HG03457 (cell line): Measurements from ENCODE around the gene VSIG10L2.
A peak's percentile ranks its signal among the peaks of the same experiment; 100 is the strongest.
"Not testable (repeated sequence)": the region's sequence is repeated elsewhere in the genome, so short reads cannot be mapped to it uniquely, and the experiment has no call there.

Experiments used
- ATAC-seq: cut with Tn5 transposase; IDR thresholded peaks from one replicate; pipeline ENCODE4 v1.9.1; 2021; ENCODE audit warnings: moderate number of reproducible peaks; ENCODE audit not compliant: unreplicated experiment

The VSIG10L2 gene

DNA sequence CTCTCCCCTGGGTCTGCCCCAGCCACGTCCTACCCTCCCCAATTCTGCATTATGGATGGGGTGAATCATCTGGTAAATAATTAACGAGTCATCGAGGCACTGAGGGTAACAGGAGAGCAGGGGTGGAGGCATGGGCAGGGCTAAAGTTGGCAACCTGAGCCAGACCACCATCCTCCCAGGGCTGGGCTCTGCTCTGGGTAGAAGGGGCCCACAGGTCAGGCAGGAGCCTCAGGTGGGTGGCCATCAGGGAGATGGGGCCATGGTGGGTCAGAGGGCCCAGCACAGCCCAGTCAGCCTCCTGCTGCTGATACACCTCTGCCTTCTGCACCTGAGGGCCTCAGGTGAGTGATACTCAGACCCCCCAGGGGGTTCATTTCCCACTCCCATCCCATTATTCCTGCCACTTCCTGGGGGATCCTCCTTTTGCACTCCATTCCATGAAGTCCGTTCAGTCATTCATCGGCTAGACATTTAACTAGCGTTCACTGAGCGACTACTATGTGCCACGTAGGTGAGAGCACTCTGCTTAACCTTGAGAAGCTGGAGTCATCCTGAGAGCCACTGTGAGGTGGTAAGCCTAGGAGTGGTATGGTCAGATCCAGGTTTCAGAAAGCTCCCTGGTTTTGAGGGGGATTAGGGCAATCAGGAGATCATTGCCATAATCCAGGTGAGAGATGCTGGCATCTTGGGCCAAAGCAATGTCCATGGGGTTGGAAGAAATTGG, at the start of gene VSIG10L2:
Gene VSIG10L2 (plus strand): TSS at position 248 of the 724 bp plus-strand sequence. CDS start 12 bp downstream, at position 260.
- no peak for ATAC-seq

DNA sequence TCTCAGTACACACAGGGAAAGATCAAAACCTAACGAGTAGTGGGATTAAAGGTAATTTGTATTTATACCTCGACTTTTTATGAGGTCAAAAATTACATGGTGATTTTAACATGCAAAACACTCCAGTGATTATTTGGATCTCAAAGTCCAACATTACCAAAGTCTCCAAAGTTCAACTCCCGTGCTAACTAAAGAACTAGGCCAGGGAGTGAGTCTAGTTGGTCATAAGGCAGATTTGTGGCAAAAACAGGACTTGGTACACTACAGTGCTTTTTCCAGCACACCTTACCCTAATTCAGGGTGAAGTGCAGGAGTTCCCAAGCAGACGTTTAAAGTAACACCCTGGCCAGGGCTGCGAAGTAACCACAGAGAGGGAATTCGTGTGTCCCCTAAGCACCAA, 44.0 kb upstream of the VSIG10L2 start:
- no peak for ATAC-seq

DNA sequence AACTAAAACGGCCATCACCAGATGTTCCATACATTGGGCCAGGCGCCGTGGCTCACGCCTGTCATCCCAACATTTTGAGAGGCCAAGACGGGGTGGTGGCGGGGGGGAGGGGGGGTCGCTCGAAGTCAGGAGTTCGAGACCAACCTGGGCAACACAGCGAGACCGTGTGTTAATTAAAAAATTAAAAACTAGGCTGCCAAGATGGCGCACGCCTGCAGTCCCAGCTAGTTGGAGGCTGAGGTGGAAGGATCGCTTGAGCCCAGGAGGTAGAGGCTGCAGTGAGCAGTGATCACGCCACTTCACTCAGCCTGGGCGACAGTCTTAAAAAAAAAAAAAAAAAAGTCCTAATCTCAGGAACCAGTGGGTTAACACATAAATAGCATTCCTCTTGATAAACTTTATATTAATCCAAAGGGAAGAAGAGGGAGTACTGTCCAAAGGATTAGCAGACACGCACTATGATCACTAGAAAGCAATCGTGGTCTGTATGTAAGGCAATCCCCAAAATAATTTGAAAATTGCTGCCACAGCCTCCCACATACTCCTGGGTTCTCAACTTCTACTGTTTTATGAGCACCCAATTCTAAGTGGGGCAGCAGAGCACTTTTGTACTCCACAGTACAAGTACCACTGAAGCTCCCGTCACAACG, 43.4 kb upstream of the VSIG10L2 start:
- no peak for ATAC-seq

DNA sequence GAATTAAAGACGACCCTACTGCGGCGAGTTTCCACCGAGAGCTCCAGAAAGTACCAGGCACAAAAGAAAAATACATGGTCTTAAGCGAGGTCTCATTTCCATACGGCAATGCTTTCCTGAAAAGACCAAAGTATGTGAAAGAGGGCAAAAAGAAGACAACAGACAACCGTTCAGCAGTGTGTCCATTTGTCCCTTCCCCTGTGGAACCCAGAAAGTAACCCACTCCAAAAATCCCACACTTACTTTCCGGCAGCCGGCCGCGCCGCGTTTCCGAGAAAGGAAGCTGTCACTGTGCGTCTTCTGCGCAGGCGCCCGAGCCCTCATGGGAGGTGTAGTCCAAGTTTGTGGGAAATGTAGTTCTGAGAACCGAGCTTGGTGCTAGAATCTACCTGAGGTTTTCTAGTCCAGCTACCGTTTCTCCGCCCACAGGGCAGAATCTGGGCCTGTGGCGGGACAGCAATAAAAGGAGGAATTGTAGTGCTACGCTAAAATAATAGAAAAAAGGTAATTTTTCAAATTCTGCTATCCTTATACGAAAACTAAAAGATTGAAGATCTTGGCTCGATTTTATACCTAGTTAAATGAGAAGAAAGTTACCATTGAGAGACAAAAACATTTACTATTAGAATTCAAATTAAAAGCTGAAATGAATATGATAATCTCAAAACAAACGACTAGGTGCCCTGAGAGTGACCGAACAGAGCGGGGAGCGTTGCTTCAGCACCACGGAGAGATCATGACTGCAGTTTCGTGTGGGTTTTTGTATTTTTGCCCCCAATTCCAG, 42.7 kb upstream of the VSIG10L2 start, which contains the start of gene PUS3:
Gene PUS3 (minus strand): TSS at position 280 of the 784 bp plus-strand sequence. CDS start 6,922 bp downstream, outside the sequence.
- peak; percentile 89 for ATAC-seq

DNA sequence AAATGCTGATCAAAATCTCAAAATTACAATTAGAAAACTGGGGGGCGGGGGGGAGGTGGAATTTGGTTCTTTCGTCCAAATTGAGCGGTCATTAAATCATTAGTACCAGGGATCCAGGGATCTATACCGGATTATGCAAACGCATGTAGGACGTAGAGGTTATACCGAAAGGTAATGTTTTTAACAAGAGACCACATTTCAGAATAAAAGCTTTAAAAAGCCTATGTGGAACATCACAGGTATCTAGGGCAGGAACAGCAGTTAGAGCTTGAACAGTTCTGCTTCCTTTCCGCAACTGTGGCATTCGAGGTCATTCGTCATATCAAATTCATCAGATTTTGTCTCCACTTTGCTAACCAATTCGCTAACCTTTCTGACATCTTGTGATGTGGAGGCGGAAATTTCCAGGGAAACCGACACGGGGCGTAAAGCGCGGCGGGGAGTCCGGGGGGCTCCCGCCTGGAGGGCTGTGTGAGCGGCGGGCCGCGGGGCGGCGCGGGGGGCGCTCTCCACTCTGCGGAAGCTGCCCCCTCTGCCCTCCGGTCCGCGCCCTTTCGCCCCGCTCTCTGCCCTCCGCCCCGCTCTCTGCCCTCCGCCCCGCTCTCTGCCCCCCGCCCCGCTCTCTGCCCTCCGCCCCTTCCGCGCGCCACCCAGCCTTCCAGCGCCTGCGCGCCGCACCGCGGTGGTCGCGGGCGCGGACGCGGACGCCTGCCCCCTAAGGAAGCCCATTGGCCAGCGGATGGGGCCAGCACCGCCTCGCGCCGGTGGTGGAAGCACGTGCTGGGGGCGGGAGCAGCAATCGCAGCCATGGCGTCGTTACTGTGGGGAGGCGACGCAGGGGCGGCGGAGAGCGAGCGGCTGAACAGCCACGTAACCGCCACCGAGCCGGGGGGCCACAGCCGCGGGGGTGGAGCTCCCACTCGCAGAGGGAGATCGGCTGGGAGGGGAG, 41.9 kb upstream of the VSIG10L2 start, which contains the start of gene DDX25:
Gene DDX25 (plus strand): TSS at position 798 of the 949 bp plus-strand sequence. CDS start 10 bp downstream, at position 808.
- no peak for ATAC-seq

DNA sequence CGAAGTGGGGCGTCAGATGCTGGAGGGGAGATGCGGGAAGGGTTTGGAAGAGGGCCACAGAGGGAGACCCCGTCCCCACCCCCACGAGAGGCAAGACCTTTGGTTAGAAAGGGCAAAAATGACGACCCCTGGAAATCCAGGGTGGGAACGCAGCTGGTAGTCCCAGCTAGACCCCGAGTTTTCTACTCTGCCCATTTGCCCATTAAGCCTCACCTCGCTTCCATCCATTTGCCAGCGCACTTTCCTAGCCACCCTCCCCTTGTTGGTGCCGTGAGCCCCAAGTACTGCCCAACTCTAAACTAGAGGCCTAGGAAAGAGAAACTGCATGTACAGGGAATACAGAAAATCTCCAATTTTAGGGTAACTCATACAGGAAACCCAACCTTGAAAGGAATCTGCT, 41.2 kb upstream of the VSIG10L2 start:
- no peak for ATAC-seq

DNA sequence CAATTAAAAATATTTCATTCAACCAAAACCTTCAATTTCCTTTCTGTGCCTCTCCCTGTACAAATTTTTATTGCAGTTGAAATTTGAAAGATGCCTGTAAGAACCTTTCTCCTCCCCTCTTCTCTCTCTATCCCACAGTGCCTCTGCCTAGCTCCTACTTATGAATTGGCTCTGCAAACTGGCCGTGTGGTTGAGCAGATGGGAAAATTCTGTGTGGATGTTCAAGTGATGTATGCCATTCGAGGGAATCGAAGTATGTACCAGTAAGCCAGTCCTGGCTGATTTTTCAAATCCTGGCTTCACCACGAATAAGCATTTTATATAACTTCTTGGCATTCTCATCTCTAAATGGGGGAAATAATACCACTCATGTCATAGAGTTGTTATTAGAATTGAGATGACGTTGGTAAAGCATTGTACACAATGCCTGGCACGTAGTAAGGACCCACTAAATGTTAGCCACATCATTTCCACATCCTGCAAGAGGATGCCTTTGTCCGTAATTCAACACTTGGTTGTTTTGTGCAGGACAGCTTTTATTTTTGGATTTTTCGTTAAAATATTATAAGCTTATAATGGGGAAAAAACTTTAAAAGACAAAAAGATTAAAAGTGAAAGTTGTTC, 35.5 kb upstream of the VSIG10L2 start:
- ATAC-seq, result no peak

DNA sequence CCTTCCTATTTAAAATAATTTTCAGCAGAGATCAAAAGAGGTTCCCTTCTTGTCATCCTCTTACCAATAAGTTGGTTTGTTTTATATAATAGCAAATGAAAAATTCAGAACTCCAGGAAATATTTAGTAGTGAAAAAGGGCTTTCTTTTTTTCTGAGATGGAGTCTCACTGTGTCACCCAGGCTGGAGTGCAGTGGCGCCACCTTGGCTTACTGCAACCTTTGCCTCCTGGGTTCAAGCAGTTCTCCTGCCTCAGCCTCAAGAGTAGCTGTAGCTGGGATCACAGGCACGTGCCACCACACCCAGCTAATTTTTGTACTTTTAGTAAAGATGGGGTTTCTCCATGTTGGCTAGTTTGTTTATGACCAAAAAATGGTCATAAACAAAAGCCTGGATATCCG, 31.2 kb upstream of the VSIG10L2 start:
- not testable (repeated sequence) for ATAC-seq

DNA sequence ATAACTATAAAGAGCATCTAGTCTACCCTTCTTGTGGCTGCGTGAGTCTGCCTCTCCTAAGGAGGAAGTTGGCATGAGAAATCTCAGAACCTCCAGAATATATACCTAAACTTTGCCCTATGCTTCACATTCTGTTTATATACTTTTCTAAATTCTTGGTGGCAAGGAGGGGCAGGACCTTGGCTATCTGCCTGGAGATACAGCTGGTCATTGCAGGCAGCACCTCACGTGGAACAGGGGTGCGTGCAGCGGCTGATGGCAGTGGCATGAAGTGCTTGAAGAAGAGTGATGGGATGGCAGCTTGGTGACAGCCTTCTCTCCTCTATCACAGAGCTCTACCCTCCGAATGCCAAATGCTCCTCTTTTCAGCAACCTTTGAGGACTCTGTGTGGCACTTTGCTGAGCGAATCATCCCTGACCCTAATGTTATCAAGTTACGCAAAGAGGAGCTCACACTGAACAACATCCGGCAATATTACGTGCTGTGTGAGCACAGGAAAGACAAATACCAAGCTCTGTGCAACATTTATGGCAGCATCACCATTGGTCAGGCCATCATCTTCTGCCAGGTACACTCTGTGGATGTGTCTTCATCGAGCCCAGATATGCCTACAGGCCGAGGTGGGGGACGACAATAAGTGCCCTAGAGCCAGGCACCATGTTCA, 29.0 kb upstream of the VSIG10L2 start:
- ATAC-seq, result no peak

DNA sequence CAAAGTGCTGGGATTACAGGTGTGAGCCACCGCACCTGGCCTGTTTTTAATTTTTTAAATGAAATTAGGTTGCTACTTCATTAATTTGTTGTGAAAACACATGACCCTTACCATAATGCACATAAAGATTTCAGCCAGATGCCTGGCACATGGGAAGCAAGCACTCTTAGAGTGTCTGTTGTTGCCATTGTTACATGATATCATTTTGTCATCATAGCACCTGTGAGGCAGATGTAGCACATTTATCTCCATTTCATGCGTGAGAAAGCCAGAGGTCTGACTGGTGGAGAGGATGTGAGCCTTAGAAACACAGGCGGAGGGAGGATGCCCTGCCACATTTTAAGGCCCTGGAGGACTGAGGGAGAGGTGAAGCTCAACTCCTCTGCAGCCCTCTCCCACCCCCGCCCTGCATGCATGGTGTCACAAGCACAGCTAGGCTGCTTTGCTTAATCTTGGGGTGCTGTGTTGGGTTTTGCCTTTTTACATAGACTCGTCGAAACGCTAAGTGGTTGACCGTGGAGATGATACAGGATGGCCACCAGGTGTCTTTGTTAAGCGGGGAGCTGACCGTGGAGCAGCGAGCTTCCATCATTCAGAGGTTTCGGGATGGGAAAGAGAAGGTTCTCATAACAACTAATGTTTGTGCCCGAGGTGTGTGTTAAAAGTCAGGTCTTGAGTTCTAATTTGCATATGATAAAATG, 27.6 kb upstream of the VSIG10L2 start:
- no peak for ATAC-seq

DNA sequence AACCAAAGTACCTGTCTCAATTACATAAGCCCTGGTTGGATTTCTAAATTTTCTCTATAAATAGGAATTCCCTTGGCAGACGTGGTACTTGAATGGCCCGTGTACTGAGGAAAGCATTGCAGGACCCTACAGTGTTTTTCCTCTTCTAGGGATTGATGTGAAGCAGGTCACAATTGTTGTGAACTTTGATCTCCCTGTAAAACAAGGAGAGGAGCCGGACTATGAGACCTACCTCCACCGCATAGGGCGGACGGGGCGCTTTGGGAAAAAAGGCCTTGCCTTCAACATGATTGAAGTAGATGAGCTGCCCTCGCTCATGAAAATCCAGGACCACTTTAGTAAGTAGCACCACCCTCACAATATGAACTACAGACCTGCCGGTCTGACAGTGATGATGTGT, 24.8 kb upstream of the VSIG10L2 start:
- no peak for ATAC-seq

DNA sequence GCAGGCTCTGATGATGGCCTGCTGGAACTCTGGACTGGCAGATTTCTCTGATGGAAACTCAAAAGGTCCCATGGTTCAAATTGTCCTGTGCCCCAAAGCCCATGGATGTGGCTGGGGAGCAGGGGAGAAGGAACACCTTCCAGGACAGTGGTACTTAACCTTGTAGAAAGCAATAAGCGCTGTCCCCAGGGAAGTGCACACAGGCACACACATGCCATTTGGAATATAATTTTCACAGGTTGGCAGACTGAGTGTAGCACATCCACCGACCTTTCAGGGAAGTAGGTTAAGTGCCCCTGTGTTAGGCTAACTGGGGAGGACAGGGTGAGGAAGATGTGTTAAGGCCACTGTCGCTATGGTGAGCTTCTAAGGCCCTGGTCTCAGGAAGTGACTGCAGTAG, 23.7 kb upstream of the VSIG10L2 start:
- ATAC-seq, result no peak

DNA sequence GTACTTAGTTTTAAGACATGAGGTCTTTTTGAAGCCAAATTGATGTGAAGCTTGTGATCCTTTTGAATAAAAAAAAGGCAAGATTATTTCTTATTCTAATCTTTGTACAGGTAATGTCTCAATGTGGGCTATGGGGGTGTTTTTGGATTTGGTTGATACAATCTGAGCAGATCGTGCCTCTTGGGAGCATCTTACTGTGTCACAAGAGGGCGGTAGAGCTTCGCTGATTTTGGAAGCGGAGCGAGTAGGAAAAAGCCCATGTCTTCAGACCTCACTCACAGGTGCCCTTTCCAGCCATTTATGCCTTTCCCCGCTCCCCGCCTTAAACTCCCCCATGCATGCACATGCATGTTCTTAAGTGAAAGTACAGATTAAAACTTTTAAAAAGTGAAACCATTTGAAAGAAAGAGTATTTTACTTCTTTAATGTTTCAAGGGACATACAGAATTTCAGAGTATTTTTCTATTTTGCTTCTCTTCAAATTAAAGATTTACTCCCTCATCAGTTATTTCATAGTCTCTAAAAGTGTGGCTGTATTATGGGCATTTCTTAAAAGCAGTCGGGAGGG, 22.7 kb upstream of the VSIG10L2 start:
- ATAC-seq, result peak; percentile 50

DNA sequence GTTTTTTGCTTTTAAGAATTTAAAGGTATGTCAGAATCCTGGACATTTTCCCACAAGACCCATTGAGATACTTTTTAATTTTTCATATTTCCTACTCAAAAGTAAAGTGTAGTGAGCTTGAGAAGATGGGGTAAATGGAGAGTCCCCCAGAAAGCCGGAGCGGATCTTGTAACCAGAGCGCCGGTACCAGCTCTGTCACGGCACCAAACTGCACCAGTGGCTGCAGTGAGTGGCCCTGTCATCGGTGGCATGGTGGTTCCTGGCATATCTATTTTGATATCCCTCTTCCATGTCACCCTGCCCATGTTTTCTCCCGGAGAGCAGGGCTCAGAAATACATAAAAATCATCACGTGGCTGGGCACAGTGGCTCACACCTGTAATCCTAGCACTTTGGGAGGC, 22.2 kb upstream of the VSIG10L2 start:
- no peak for ATAC-seq

DNA sequence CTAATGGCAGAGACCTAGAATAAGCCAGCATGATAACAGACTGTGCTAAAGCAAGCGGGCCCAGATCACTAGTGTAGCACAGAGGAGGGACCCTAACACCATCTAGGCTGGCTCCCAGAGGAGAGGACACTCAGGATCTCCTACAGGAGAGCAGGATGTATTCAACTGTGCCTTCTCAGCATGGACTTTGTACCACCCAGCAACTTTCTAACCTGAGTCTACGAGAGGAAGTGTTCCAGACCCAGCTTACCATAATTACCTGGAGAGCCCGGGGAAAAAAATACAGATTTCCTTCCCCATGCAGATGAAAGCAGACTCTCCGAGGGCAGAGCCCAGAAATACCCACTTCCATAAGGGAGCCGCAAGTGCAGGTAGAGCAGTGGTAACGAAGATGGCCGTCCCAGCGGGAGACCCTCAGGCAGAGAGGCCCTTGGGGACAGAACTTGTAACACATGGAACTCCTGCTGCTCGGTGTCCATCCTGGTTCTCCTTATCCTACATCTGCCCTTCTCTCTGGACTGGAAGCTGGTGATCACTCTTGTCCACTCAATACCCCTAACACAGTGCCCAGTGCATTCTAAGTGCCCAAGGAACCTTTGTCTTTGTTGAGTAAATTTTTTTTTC, 21.3 kb upstream of the VSIG10L2 start:
- ATAC-seq, result no peak

DNA sequence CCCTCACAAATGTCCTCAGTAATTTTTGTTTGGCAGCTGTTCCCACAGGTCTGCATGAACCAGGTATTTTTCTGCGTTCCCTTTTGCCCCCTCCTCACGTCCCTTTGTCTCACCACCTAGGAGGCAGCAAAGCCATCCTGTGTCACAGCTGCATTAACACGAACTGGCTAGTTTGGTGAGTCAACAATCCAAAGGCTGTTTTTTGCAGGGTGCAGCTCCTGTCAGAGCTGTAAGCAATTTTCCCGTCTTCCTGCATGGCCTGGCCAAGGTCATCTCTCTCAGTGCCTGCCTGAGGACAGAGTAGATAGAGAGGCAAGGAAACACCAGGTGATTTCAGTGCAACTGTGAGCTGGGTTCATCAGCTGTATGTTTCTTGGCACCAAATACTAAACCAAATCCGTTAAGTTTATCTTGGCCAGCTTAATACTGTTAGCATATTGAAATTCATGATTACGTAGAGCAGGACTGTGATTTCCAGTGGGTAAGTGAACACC, 20.6 kb upstream of the VSIG10L2 start:
- no peak for ATAC-seq

DNA sequence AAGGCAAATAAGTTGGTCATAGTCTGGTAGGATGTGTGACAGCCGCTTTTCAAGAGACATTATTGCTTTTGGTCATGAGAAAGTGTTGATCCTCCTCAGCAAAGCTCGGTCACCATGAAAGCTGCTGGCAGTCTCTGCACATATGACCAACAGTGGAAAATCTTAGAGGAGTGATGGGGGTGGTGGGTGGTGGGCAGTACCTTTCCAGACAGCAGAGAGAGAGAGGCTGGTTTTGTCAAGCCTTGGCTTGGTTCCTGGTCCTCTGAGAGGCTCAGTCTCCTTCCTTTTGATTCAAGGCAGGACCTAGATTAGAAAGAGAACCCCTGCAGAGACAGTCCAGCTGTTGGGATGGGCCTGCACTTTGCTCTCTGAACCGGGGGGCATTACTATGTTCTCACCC, 20.0 kb upstream of the VSIG10L2 start:
- no peak for ATAC-seq

DNA sequence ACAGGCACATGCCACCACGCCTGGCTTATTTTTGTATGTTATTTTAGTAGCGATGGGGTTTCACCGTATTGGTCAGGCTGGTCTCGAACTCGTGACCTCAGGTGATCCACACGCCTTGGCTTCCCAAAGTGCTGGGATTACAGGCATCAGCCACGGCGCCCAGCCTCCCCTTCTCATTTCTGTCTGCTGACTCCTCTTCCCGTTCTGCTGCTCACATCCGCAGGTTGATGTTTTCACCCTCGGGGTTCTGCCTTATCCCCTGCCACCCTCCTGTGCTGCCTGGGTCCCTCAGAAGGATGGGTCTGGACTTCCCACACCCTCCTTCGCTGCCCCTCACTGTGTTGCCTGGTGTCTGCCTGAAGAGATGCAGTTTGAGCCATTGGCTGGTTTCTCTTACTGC, 19.2 kb upstream of the VSIG10L2 start:
- no peak for ATAC-seq
